Measurements from ENCODE around the gene MARK3.

DNA sequence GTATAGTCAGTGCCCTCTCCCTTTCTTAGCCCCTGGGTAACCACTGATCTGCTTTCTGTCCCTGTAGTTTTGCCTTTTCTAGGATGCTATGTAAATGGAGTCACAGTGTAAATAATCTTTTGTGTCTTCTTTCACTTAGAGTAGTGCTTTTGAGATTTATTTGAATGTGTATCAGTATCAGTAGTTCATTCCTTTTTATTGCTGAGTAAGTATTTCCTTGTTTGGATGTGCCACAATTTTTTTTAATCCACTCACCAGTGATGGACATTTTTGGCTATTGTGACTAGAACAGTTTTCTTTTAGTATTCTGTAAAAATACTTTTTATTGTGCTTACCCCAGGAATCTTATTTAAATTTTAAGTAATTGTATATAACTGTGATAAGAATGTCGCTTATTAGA is 3.4 kb downstream of the MARK3 start:
- no peak for TF ChIP-seq POLR2AphosphoS5 (IDR thresholded peaks at IDR 0.05; ENCODE audit: low read depth)
- TF ChIP-seq, protein P1, sequence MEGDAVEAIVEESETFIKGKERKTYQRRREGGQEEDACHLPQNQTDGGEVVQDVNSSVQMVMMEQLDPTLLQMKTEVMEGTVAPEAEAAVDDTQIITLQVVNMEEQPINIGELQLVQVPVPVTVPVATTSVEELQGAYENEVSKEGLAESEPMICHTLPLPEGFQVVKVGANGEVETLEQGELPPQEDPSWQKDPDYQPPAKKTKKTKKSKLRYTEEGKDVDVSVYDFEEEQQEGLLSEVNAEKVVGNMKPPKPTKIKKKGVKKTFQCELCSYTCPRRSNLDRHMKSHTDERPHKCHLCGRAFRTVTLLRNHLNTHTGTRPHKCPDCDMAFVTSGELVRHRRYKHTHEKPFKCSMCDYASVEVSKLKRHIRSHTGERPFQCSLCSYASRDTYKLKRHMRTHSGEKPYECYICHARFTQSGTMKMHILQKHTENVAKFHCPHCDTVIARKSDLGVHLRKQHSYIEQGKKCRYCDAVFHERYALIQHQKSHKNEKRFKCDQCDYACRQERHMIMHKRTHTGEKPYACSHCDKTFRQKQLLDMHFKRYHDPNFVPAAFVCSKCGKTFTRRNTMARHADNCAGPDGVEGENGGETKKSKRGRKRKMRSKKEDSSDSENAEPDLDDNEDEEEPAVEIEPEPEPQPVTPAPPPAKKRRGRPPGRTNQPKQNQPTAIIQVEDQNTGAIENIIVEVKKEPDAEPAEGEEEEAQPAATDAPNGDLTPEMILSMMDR (IDR thresholded peaks at IDR 0.05; ENCODE audit: insufficient read depth, low read length): no peak
- TF ChIP-seq GABPA (IDR thresholded peaks at IDR 0.05; ENCODE audit: low read depth): no peak
- TF ChIP-seq SPI1 (IDR thresholded peaks at IDR 0.05; ENCODE audit: borderline replicate concordance, low read depth): no peak

All from HL-60 (cell line).